ENCODE measurements around the gene TBC1D1.

The TBC1D1 gene

GRCh38 chr4:37884855-37885487 lies 5.9 kb upstream of the TBC1D1 start:
- WGBS = 91% methylated on average over 3 of the region's 3 CpGs
- peak overlapping the region; percentile 49 for H4K8ac ChIP-seq (ENCODE audit: low read length)
- H2BK5ac ChIP-seq (ENCODE audit: low read depth, low read length, poor library complexity, severe bottlenecking) = no peak overlapping the region
- peaks cover 3% of the 10 kb centered on the region for H3K4me1 ChIP-seq (ENCODE audit: control insufficient read depth, insufficient read depth, low read depth, low read length)
- no peak overlapping the region for H3K27ac ChIP-seq (ENCODE audit: low read length, poor library complexity, severe bottlenecking)
- H3K18ac ChIP-seq (ENCODE audit: low read depth in 1 of 2, low read length in 2 of 2) = no peak overlapping the region
- no peak overlapping the region for H3K4me3 ChIP-seq (ENCODE audit: insufficient read depth in 1 of 2, low read depth in 1 of 2, low read length in 2 of 2)
- no peak overlapping the region for H2BK15ac ChIP-seq (ENCODE audit: low read depth, poor library complexity, severe bottlenecking)
- H2BK12ac ChIP-seq (ENCODE audit: low read length in 2 of 2) = no peak overlapping the region
- no peaks in the 10 kb centered on the region for H3K36me3 ChIP-seq (ENCODE audit: control insufficient read depth in 1 of 2, insufficient read depth in 2 of 2, low read depth in 1 of 2, low read length in 2 of 2)
- DNase-seq = no peak
- H3K4me2 ChIP-seq (ENCODE audit: low read length, poor library complexity, severe bottlenecking) = no peak overlapping the region
- no peak overlapping the region for H2AK5ac ChIP-seq (ENCODE audit: low read length, severe bottlenecking)
- H3K9ac ChIP-seq (ENCODE audit: low read length) = no peak overlapping the region
- H3K27me3 ChIP-seq (ENCODE audit: control insufficient read depth in 1 of 2, insufficient read depth in 1 of 2, low read length in 2 of 2) = peaks cover 41 to 47% of the 10 kb centered on the region in 2 experiments
- H3K14ac ChIP-seq (ENCODE audit: low read length in 2 of 2) = no peak overlapping the region
- H3K9me3 ChIP-seq (ENCODE audit: control insufficient read depth, low read length) = no peaks in the 10 kb centered on the region
- H3K79me1 ChIP-seq (replicated peaks; ENCODE audit: low read length, poor library complexity, severe bottlenecking) = no peaks in the 10 kb centered on the region
- H3K23ac ChIP-seq (ENCODE audit: low read length in 2 of 2) = no peak overlapping the region
- no peak overlapping the region for H2AFZ ChIP-seq (ENCODE audit: low read depth, low read length)
- H4K91ac ChIP-seq (ENCODE audit: low read length) = no peak overlapping the region
- H2BK120ac ChIP-seq (ENCODE audit: low read depth, low read length) = no peak overlapping the region
- no peak overlapping the region for H3K4ac ChIP-seq (ENCODE audit: low read depth in 1 of 2, low read length in 2 of 2)

GRCh38 chr4:37885496-37885895 lies 5.4 kb upstream of the TBC1D1 start:
- no peak overlapping the region for H4K8ac ChIP-seq (ENCODE audit: low read length)
- no peak overlapping the region for H4K91ac ChIP-seq (ENCODE audit: low read length)
- no peak overlapping the region for H2AK5ac ChIP-seq (ENCODE audit: low read length, severe bottlenecking)
- H3K4ac ChIP-seq (ENCODE audit: low read depth in 1 of 2, low read length in 2 of 2) = no peak overlapping the region
- H3K23ac ChIP-seq (ENCODE audit: low read length in 2 of 2) = no peak overlapping the region
- H3K14ac ChIP-seq (ENCODE audit: low read length in 2 of 2) = no peak overlapping the region
- H2BK120ac ChIP-seq (ENCODE audit: low read depth, low read length) = no peak overlapping the region
- no peak for DNase-seq
- no peak overlapping the region for H2BK15ac ChIP-seq (ENCODE audit: low read depth, poor library complexity, severe bottlenecking)
- H2BK5ac ChIP-seq (ENCODE audit: low read depth, low read length, poor library complexity, severe bottlenecking) = no peak overlapping the region
- no peaks in the 10 kb centered on the region for H3K36me3 ChIP-seq (ENCODE audit: control insufficient read depth in 1 of 2, insufficient read depth in 2 of 2, low read depth in 1 of 2, low read length in 2 of 2)
- peaks cover 8% of the 10 kb centered on the region for H3K4me1 ChIP-seq (ENCODE audit: control insufficient read depth, insufficient read depth, low read depth, low read length)
- WGBS = 64% methylated on average over 6 of the region's 8 CpGs
- H2BK12ac ChIP-seq (ENCODE audit: low read length in 2 of 2) = no peak overlapping the region
- H3K18ac ChIP-seq (ENCODE audit: low read depth in 1 of 2, low read length in 2 of 2) = no peak overlapping the region
- peaks cover 47 to 53% of the 10 kb centered on the region in 2 experiments for H3K27me3 ChIP-seq (ENCODE audit: control insufficient read depth in 1 of 2, insufficient read depth in 1 of 2, low read length in 2 of 2)
- no peak overlapping the region for H3K27ac ChIP-seq (ENCODE audit: low read length, poor library complexity, severe bottlenecking)
- H3K9me3 ChIP-seq (ENCODE audit: control insufficient read depth, low read length) = no peaks in the 10 kb centered on the region
- no peak overlapping the region for H3K4me2 ChIP-seq (ENCODE audit: low read length, poor library complexity, severe bottlenecking)
- H3K9ac ChIP-seq (ENCODE audit: low read length) = no peak overlapping the region
- H3K4me3 ChIP-seq (ENCODE audit: insufficient read depth in 1 of 2, low read depth in 1 of 2, low read length in 2 of 2) = no peak overlapping the region
- no peak overlapping the region for H2AFZ ChIP-seq (ENCODE audit: low read depth, low read length)
- no peaks in the 10 kb centered on the region for H3K79me1 ChIP-seq (replicated peaks; ENCODE audit: low read length, poor library complexity, severe bottlenecking)

- H2BK120ac ChIP-seq (ENCODE audit: low read depth, low read length) = no peak overlapping the region
- peak overlapping the region in 1 of 2 experiments; percentile 93 for H3K23ac ChIP-seq (ENCODE audit: low read length in 2 of 2)
- H4K8ac ChIP-seq (ENCODE audit: low read length) = no peak overlapping the region
- H3K18ac ChIP-seq (ENCODE audit: low read depth in 1 of 2, low read length in 2 of 2) = peak overlapping the region in 1 of 2 experiments; percentile 70
- peak overlapping the region; percentile 11 for H3K9ac ChIP-seq (ENCODE audit: low read length)
- no peaks in the 10 kb centered on the region for H3K9me3 ChIP-seq (ENCODE audit: control insufficient read depth, low read length)
- H3K4me2 ChIP-seq (ENCODE audit: low read length, poor library complexity, severe bottlenecking) = peak overlapping the region; percentile 96
- peak overlapping the region in 1 of 2 experiments; percentile 91 for H3K14ac ChIP-seq (ENCODE audit: low read length in 2 of 2)
- no peak overlapping the region for H2BK5ac ChIP-seq (ENCODE audit: low read depth, low read length, poor library complexity, severe bottlenecking)
- H2AFZ ChIP-seq (ENCODE audit: low read depth, low read length) = peak overlapping the region; percentile 51
- 7% methylated on average over 53 of the region's 63 CpGs for WGBS
- peak; percentile 35 for DNase-seq
- H3K36me3 ChIP-seq (ENCODE audit: control insufficient read depth in 1 of 2, insufficient read depth in 2 of 2, low read depth in 1 of 2, low read length in 2 of 2) = no peaks in the 10 kb centered on the region
- H3K4me3 ChIP-seq (ENCODE audit: insufficient read depth in 1 of 2, low read depth in 1 of 2, low read length in 2 of 2) = peak overlapping the region; percentile 71 to 76
- H2BK15ac ChIP-seq (ENCODE audit: low read depth, poor library complexity, severe bottlenecking) = no peak overlapping the region
- peaks cover 16% of the 10 kb centered on the region for H3K4me1 ChIP-seq (ENCODE audit: control insufficient read depth, insufficient read depth, low read depth, low read length)
- no peak overlapping the region for H3K4ac ChIP-seq (ENCODE audit: low read depth in 1 of 2, low read length in 2 of 2)
- peaks cover 58 to 64% of the 10 kb centered on the region in 2 experiments for H3K27me3 ChIP-seq (ENCODE audit: control insufficient read depth in 1 of 2, insufficient read depth in 1 of 2, low read length in 2 of 2)
- H4K91ac ChIP-seq (ENCODE audit: low read length) = no peak overlapping the region
- no peaks in the 10 kb centered on the region for H3K79me1 ChIP-seq (replicated peaks; ENCODE audit: low read length, poor library complexity, severe bottlenecking)
- H3K27ac ChIP-seq (ENCODE audit: low read length, poor library complexity, severe bottlenecking) = no peak overlapping the region
- no peak overlapping the region for H2AK5ac ChIP-seq (ENCODE audit: low read length, severe bottlenecking)
- peak overlapping the region in 1 of 2 experiments; percentile 78 for H2BK12ac ChIP-seq (ENCODE audit: low read length in 2 of 2)
These were observed 759 bp upstream of the TBC1D1 start for GRCh38 chr4:37889849-37890800.

Data from mesenchymal stem cell (in vitro differentiated cells and primary cell).